H9 (cell line): Measurements from ENCODE around the gene TEX38. TPM values are rescaled to one million over a fixed set of nuclear protein-coding genes. Genes with fewer than 3 reads are reported as not detected.

Source experiments
- DNase-seq: peaks from one replicate; pipeline ENCODE4 v3.0.0-alpha.2; 2017
- H2AFZ ChIP-seq: one replicate; pipeline ENCODE4 v1.6.1; 2013; ENCODE audit warnings: mild to moderate bottlenecking, low read length, control low read depth, moderate library complexity
- H2AK5ac ChIP-seq: 2 replicates; pipeline ENCODE4 v1.6.1; 2013; ENCODE audit warnings: low read length, control low read depth, mixed read lengths; ENCODE audit not compliant: insufficient read length
- H2BK120ac ChIP-seq: one replicate; pipeline ENCODE4 v1.6.1; 2013; ENCODE audit warnings: low read depth, mild to moderate bottlenecking, low read length, control low read depth, inconsistent platforms; ENCODE audit not compliant: poor library complexity, severe bottlenecking
- H2BK12ac ChIP-seq: 2 replicates; pipeline ENCODE4 v1.6.1; 2013; ENCODE audit warnings: low read length, control low read depth, mixed read lengths, low read depth; ENCODE audit not compliant: insufficient read length
- H2BK15ac ChIP-seq: 2 replicates; pipeline ENCODE4 v1.6.1; 2013; ENCODE audit warnings: low read depth, low read length, control low read depth
- H2BK20ac ChIP-seq: one replicate; pipeline ENCODE4 v1.6.1; 2013; ENCODE audit warnings: low read depth, mild to moderate bottlenecking, low read length, control low read depth, inconsistent platforms; ENCODE audit not compliant: poor library complexity, severe bottlenecking
- H2BK5ac ChIP-seq: 2 replicates; pipeline ENCODE4 v1.6.1; 2013; ENCODE audit warnings: low read length, control low read depth, mixed read lengths; ENCODE audit not compliant: insufficient read length
- H3K14ac ChIP-seq: 2 replicates; pipeline ENCODE4 v1.6.1; 2013; ENCODE audit warnings: low read length, control low read depth; ENCODE audit not compliant: insufficient read depth
- H3K18ac ChIP-seq: 2 replicates; pipeline ENCODE4 v1.6.1; 2013; ENCODE audit warnings: low read depth, mild to moderate bottlenecking, mixed read lengths, low read length, control low read depth; ENCODE audit not compliant: insufficient read length
- H3K23ac ChIP-seq: 2 replicates; pipeline ENCODE4 v1.6.1; 2013; ENCODE audit warnings: low read length, control low read depth, mixed read lengths, low read depth; ENCODE audit not compliant: insufficient read length
- H3K23me2 ChIP-seq: 2 replicates; pipeline ENCODE4 v1.6.1; 2013; ENCODE audit warnings: low read depth, mild to moderate bottlenecking, mixed read lengths, low read length, control low read depth; ENCODE audit not compliant: insufficient read length, poor library complexity, severe bottlenecking
- H3K27ac ChIP-seq: 2 replicates; pipeline ENCODE4 v1.5.1; 2013; ENCODE audit warnings: low read length, control low read depth, mixed read lengths, low read depth; ENCODE audit not compliant: insufficient read length
- H3K27me3 ChIP-seq: 2 replicates; pipeline ENCODE4 v1.6.1; 2013; ENCODE audit warnings: low read length, control low read depth, inconsistent platforms; ENCODE audit not compliant: insufficient read depth
- H3K4ac ChIP-seq: 2 replicates; pipeline ENCODE4 v1.6.1; 2013; ENCODE audit warnings: low read depth, mild to moderate bottlenecking, control low read depth, inconsistent platforms, low read length, moderate library complexity
- H3K4me1 ChIP-seq: 2 replicates; pipeline ENCODE4 v1.6.1; 2013; ENCODE audit warnings: low read length, control low read depth, inconsistent platforms; ENCODE audit not compliant: insufficient read depth
- H3K4me2 ChIP-seq: 2 replicates; pipeline ENCODE4 v1.6.1; 2013; ENCODE audit warnings: low read length, control low read depth, mixed read lengths; ENCODE audit not compliant: insufficient read length, insufficient read depth
- H3K56ac ChIP-seq: 2 replicates; pipeline ENCODE4 v1.6.1; 2013; ENCODE audit warnings: low read depth, mild to moderate bottlenecking, mixed read lengths, low read length, control low read depth; ENCODE audit not compliant: insufficient read length
- H3K79me1 ChIP-seq: 2 replicates; pipeline ENCODE4 v1.6.1; 2013; ENCODE audit warnings: low read depth, mild to moderate bottlenecking, moderate library complexity, low read length, control low read depth, inconsistent platforms; ENCODE audit not compliant: insufficient read depth, poor library complexity, severe bottlenecking
- H3K79me2 ChIP-seq: 2 replicates; pipeline ENCODE4 v1.6.1; 2013; ENCODE audit warnings: low read length, control low read depth, inconsistent platforms; ENCODE audit not compliant: insufficient read depth
- H3K9ac ChIP-seq: 2 replicates; pipeline ENCODE4 v1.6.1; 2013; ENCODE audit warnings: low read length, control low read depth, mixed read lengths; ENCODE audit not compliant: insufficient read length; ENCODE audit errors: extremely low read depth
- H3K9me3 ChIP-seq: one replicate; pipeline ENCODE4 v1.6.1; 2013; ENCODE audit warnings: low read depth, low read length, inconsistent platforms; ENCODE audit not compliant: control insufficient read depth
- H3T11ph ChIP-seq: one replicate; pipeline ENCODE4 v1.6.1; 2013; ENCODE audit warnings: mild to moderate bottlenecking, low read length, control low read depth, inconsistent platforms
- H4K20me1 ChIP-seq: one replicate; pipeline ENCODE4 v1.6.1; 2013; ENCODE audit not compliant: control insufficient read depth, insufficient read length, insufficient read depth
- H4K5ac ChIP-seq: 2 replicates; pipeline ENCODE4 v1.6.1; 2013; ENCODE audit warnings: low read depth, mild to moderate bottlenecking, mixed read lengths, low read length, control low read depth; ENCODE audit not compliant: insufficient read length
- H4K8ac ChIP-seq: replicated peaks from 2 replicates; pipeline ENCODE4 v1.6.1; 2013; ENCODE audit warnings: low read length, control low read depth, mixed read lengths, low read depth; ENCODE audit not compliant: insufficient read length
- H4K91ac ChIP-seq: 2 replicates; pipeline ENCODE4 v1.6.1; 2013; ENCODE audit warnings: low read depth, mild to moderate bottlenecking, moderate library complexity, mixed read lengths, low read length, control low read depth; ENCODE audit not compliant: insufficient read length
- H3K27ac Mint-ChIP-seq, 3 experiments: 2 replicates in 2 of 3; 3 replicates in 1 of 3; pipeline ENCODE4 v1.8.0; 2020 to 2021; ENCODE audit warnings: mixed read lengths in 3 of 3, mild to moderate bottlenecking in 1 of 3, moderate library complexity in 1 of 3
- H3K27me3 Mint-ChIP-seq: 2 replicates; pipeline ENCODE4 v1.8.0; 2021; ENCODE audit warnings: low read depth, mild to moderate bottlenecking, moderate library complexity, mixed read lengths
- H3K36me3 Mint-ChIP-seq, 3 experiments: 2 replicates in 2 of 3; 3 replicates in 1 of 3; pipeline ENCODE4 v1.8.0; 2020 to 2021; ENCODE audit warnings: low read depth in 3 of 3, mixed read lengths in 3 of 3; ENCODE audit not compliant: insufficient read depth in 1 of 3
- H3K4me1 Mint-ChIP-seq, 2 experiments: 2 replicates each; pipeline ENCODE4 v1.8.0; 2020; ENCODE audit warnings: mixed read lengths in 2 of 2
- H3K4me3 Mint-ChIP-seq, 2 experiments: 2 replicates in 1 of 2; 3 replicates in 1 of 2; pipeline ENCODE4 v1.8.0; 2020 to 2021; ENCODE audit warnings: mild to moderate bottlenecking in 2 of 2, mixed read lengths in 2 of 2, moderate library complexity in 1 of 2
- H3K9me3 Mint-ChIP-seq, 2 experiments: 2 replicates in 1 of 2; 3 replicates in 1 of 2; pipeline ENCODE4 v1.8.0; 2020; ENCODE audit warnings: mild to moderate bottlenecking in 2 of 2, mixed read lengths in 2 of 2, moderate library complexity in 1 of 2
- WGBS: extraction: QIAGEN DNeasy Blood & Tissue Kit; methylation state at CpG from one replicate; pipeline ENCODE4 v1.1.7; 2013; ENCODE audit warnings: missing lambda C conversion rate, low lambda C conversion rate, mixed read lengths; ENCODE audit not compliant: insufficient read length; ENCODE audit errors: extremely low coverage; 5-methylcytosine and 5-hydroxymethylcytosine counted together
- total RNA-seq: library from RNA; stranded (reverse); gene quantifications from 2 replicates; pipeline ENCODE4 v1.2.1, GENCODE V29; 2021
- TF ChIP-seq, protein P1 (sequence below): fragments of 200-600 bp; sonication (generic); conservative IDR thresholded peaks from 3 replicates; pipeline ENCODE4 v1.8.0; 2021; ENCODE audit warnings: antibody characterized with exemption, mild to moderate bottlenecking

TEX38 gene
- total RNA-seq, 1 experiment from 2014 or later: not detected

DNA sequence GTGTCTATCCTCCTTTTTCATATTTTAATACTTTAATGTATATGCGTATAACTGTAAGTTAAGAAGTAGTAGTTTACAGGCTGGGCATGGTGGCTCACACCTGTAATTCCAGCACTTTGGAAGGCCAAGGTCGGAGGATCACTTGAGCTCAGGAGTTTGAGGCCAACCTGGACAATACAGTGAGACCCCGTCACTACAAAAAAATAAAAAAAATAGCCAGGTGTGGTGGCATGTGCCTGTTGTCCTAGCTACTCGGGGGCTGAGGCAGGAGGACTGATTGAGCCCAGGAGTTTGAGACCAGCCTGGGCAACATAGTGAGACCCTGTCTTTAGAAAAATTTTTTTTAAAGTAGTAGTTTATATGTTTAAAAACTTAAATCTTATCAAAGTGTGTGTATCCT, 25.8 kb upstream of the TEX38 start:
- Histone ChIP-seq H3T11ph (no peak overlapping the region), H3K56ac (no peak overlapping the region), H3K9me3 (no peaks in the 10 kb centered on the region), H3K27ac (no peak overlapping the region), H3K4ac (no peak overlapping the region), H3K4me2 (no peak overlapping the region), H3K23me2 (no peaks in the 10 kb centered on the region), H4K91ac (no peak overlapping the region), H2BK5ac (no peak overlapping the region), H2BK15ac (no peak overlapping the region), H2BK12ac (no peak overlapping the region), H4K20me1 (no peaks in the 10 kb centered on the region), H3K14ac (no peak overlapping the region), H3K27me3 (no peaks in the 10 kb centered on the region), H2BK120ac (no peak overlapping the region), H2BK20ac (no peak overlapping the region), H3K9ac (no peak overlapping the region), H2AFZ (no peak overlapping the region), H4K8ac (no peak overlapping the region), H2AK5ac (no peak overlapping the region), H3K4me1 (no peaks in the 10 kb centered on the region), H4K5ac (no peak overlapping the region), H3K79me1 (no peaks in the 10 kb centered on the region), H3K18ac (no peak overlapping the region), H3K23ac (no peak overlapping the region), H3K79me2 (no peaks in the 10 kb centered on the region)
- no peaks in the 10 kb centered on the region for H3K27me3 Mint-ChIP-seq
- DNase-seq: no peak
- H3K9me3 Mint-ChIP-seq: peaks cover 3 to 10% of the 10 kb centered on the region in 2 experiments; a peak in 3 of 5 replicates
- TF ChIP-seq, protein P1, sequence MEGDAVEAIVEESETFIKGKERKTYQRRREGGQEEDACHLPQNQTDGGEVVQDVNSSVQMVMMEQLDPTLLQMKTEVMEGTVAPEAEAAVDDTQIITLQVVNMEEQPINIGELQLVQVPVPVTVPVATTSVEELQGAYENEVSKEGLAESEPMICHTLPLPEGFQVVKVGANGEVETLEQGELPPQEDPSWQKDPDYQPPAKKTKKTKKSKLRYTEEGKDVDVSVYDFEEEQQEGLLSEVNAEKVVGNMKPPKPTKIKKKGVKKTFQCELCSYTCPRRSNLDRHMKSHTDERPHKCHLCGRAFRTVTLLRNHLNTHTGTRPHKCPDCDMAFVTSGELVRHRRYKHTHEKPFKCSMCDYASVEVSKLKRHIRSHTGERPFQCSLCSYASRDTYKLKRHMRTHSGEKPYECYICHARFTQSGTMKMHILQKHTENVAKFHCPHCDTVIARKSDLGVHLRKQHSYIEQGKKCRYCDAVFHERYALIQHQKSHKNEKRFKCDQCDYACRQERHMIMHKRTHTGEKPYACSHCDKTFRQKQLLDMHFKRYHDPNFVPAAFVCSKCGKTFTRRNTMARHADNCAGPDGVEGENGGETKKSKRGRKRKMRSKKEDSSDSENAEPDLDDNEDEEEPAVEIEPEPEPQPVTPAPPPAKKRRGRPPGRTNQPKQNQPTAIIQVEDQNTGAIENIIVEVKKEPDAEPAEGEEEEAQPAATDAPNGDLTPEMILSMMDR: no peak
- H3K4me1 Mint-ChIP-seq: no peaks in the 10 kb centered on the region
- WGBS: no CpG with 5 or more reads among the region's 4 CpGs
- H3K36me3 Mint-ChIP-seq: peaks cover 22 to 37% (median 34%) of the 10 kb centered on the region in 3 experiments
- H3K27ac Mint-ChIP-seq: no peak overlapping the region
- no peak overlapping the region for H3K4me3 Mint-ChIP-seq
